MM.1S (cell line): ENCODE measurements around the gene HTR1E.

Source experiments
- DNase-seq: peaks from one replicate; pipeline ENCODE4 v3.0.0-alpha.2; 2015
- H2AFZ ChIP-seq: fragments of 300-600 bp; sonication (generic); 2 replicates; pipeline ENCODE4 v1.6.0; 2016; ENCODE audit warnings: antibody characterized with exemption, low read length
- H3F3A ChIP-seq: fragments of 300-600 bp; sonication (generic); 2 replicates; pipeline ENCODE4 v1.6.1; 2016; ENCODE audit warnings: mild to moderate bottlenecking, antibody characterized with exemption, low read length, moderate library complexity, mixed read lengths; ENCODE audit not compliant: insufficient read depth
- H3K27ac ChIP-seq: fragments of 300-600 bp; sonication (generic); 2 replicates; pipeline ENCODE4 v1.5.1; 2016; ENCODE audit warnings: mild to moderate bottlenecking, low read length
- H3K27me3 ChIP-seq: fragments of 300-600 bp; sonication (generic); replicated peaks from 2 replicates; pipeline ENCODE4 v1.6.0; 2016; ENCODE audit warnings: low read length; ENCODE audit not compliant: insufficient read depth
- H3K36me3 ChIP-seq: fragments of 300-600 bp; sonication (generic); replicated peaks from 2 replicates; pipeline ENCODE4 v1.6.1; 2016; ENCODE audit warnings: mild to moderate bottlenecking, low read length, mixed read lengths; ENCODE audit not compliant: insufficient read depth
- H3K4me1 ChIP-seq: fragments of 300-600 bp; sonication (generic); 2 replicates; pipeline ENCODE4 v1.6.1; 2016; ENCODE audit warnings: low read length, mixed read lengths
- H3K4me2 ChIP-seq: fragments of 300-600 bp; sonication (generic); 2 replicates; pipeline ENCODE4 v1.6.0; 2016; ENCODE audit warnings: low read depth, low read length
- H3K4me3 ChIP-seq: fragments of 300-600 bp; sonication (generic); 2 replicates; pipeline ENCODE4 v1.5.1; 2016; ENCODE audit warnings: low read length, mixed read lengths
- H3K79me2 ChIP-seq: fragments of 300-600 bp; sonication (generic); 2 replicates; pipeline ENCODE4 v1.6.1; 2016; ENCODE audit warnings: mixed run types, low read length, mixed read lengths
- H3K9ac ChIP-seq: fragments of 300-600 bp; sonication (generic); 2 replicates; pipeline ENCODE4 v1.6.1; 2016; ENCODE audit warnings: low read length, mixed read lengths
- H3K9me2 ChIP-seq: fragments of 300-600 bp; sonication (generic); replicated peaks from 2 replicates; pipeline ENCODE4 v1.6.1; 2016; ENCODE audit warnings: mild to moderate bottlenecking, low read length, mixed read lengths; ENCODE audit not compliant: insufficient read depth
- H3K9me3 ChIP-seq: fragments of 300-600 bp; sonication (generic); replicated peaks from 2 replicates; pipeline ENCODE4 v1.6.1; 2016; ENCODE audit warnings: mild to moderate bottlenecking, low read length, mixed read lengths; ENCODE audit not compliant: insufficient read depth
- H4K20me1 ChIP-seq: fragments of 300-600 bp; sonication (generic); 2 replicates; pipeline ENCODE4 v1.6.1; 2016; ENCODE audit warnings: mild to moderate bottlenecking, low read length, moderate library complexity, mixed read lengths; ENCODE audit not compliant: insufficient read depth
- CTCF ChIP-seq: fragments of 300-600 bp; sonication (generic); IDR thresholded peaks from 2 replicates; pipeline ENCODE4 v1.5.1; 2016; ENCODE audit warnings: antibody characterized with exemption, low read length, mixed read lengths
- EZH2 ChIP-seq: fragments of 300-600 bp; sonication (generic); optimal IDR thresholded peaks from 2 replicates; pipeline ENCODE3; 2017; ENCODE audit warnings: low read depth, mild to moderate bottlenecking, antibody characterized with exemption, low read length, mixed read lengths
- EZH2phosphoT487 ChIP-seq: fragments of 300-600 bp; sonication (generic); IDR thresholded peaks from 2 replicates; pipeline ENCODE4 v1.6.1; 2018; ENCODE audit warnings: antibody characterized with exemption, low read length

Gene HTR1E

DNA sequence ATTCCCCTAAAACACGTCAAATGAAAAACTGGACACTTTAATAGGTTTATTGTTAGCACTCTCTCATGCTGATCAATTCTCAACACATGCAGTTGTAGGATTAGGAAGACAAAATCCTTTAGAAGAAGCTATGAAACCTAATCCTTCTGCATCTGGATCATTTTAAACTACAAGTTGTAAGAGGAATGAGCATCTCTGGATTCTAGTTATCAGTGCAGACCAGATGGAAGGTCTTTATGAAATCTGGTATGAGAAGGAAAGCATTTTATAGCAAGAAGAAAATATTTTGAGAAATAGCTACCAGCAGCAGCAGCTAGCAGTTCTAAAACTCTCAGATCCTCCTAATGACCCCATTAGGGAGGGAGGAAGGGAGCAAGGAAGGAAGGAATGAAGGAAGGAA, 4.1 kb downstream of the HTR1E start:
- Histone ChIP-seq H3K4me3 (no peak overlapping the region), H3K27me3 (no peaks in the 10 kb centered on the region), H3F3A (no peaks in the 10 kb centered on the region), H3K27ac (no peak overlapping the region), H4K20me1 (no peaks in the 10 kb centered on the region), H3K4me1 (no peaks in the 10 kb centered on the region), H3K9ac (no peak overlapping the region), H3K9me2 (no peaks in the 10 kb centered on the region), H3K36me3 (no peaks in the 10 kb centered on the region), H3K9me3 (no peaks in the 10 kb centered on the region), H3K4me2 (no peak overlapping the region), H3K79me2 (no peaks in the 10 kb centered on the region), H2AFZ (no peak overlapping the region)
- TF ChIP-seq EZH2phosphoT487 (no peak), CTCF (no peak), EZH2 (no peak)
- DNase-seq, result no peak

- Histone ChIP-seq H3K4me1 (no peaks in the 10 kb centered on the region), H3K27me3 (no peaks in the 10 kb centered on the region), H3K36me3 (no peaks in the 10 kb centered on the region), H2AFZ (no peak overlapping the region), H3K4me2 (no peak overlapping the region), H3F3A (no peaks in the 10 kb centered on the region), H3K9me2 (no peaks in the 10 kb centered on the region), H3K9ac (no peak overlapping the region), H3K27ac (no peak overlapping the region), H3K9me3 (no peaks in the 10 kb centered on the region), H3K79me2 (no peaks in the 10 kb centered on the region), H4K20me1 (no peaks in the 10 kb centered on the region), H3K4me3 (no peak overlapping the region)
- DNase-seq, result no peak
- no peak for TF ChIP-seq CTCF
- TF ChIP-seq EZH2phosphoT487, result no peak
- TF ChIP-seq EZH2, result no peak
Measured at GRCh38 chr6:86942769-86943516, 5.6 kb downstream of the HTR1E start.

DNA sequence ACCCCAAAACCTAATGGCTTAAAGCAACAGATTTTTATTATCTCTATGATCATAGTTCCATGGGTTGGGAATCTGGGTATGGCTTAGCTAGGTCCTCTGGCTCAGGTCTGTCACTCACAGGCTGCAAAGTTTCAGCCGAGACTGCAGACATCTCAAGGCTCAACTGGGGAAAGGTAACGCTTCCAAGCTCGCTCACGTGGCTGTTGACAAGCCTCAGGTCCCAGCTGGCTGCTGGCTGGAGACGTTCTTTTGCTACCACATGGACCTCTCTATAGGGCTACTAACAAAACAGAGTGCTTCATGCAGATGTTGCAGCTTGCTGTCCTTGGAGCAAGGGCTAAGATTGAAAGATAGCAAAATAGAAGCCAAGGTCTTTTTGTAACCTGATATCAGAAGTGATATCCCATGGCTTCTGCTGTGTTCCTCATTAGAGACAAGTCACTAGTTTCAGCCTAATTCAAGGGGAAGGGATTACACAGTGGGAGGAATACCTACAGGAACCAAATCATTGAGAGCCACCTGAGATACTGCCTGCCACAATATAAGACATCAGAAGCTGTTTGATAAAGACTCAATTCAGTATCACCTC, 6.6 kb downstream of the HTR1E start:
- DNase-seq, result no peak
- Histone ChIP-seq H4K20me1 (no peaks in the 10 kb centered on the region), H3K27me3 (no peaks in the 10 kb centered on the region)

More for the DNA sequence above, 6.6 kb downstream of the HTR1E start:
- no peak overlapping the region for H2AFZ ChIP-seq
- no peaks in the 10 kb centered on the region for H3K36me3 ChIP-seq
- H3K27ac ChIP-seq, result no peak overlapping the region
- no peak overlapping the region for H3K4me3 ChIP-seq
- H3K4me1 ChIP-seq, result no peaks in the 10 kb centered on the region
- no peaks in the 10 kb centered on the region for H3K79me2 ChIP-seq
- H3F3A ChIP-seq, result no peaks in the 10 kb centered on the region
- no peak overlapping the region for H3K4me2 ChIP-seq
- no peaks in the 10 kb centered on the region for H3K9me2 ChIP-seq
- H3K9ac ChIP-seq, result no peak overlapping the region
- TF ChIP-seq EZH2 (no peak), EZH2phosphoT487 (no peak), CTCF (no peak)
- no peaks in the 10 kb centered on the region for H3K9me3 ChIP-seq
